ENCODE data around the gene FTL.
A peak's percentile ranks its signal among the peaks of the same experiment; 100 is the strongest.
"Not testable (repeated sequence)": the region's sequence is repeated elsewhere in the genome, so short reads cannot be mapped to it uniquely, and the experiment has no call there.

FTL gene

GRCh38 chr19:48926909-48927308 is 38.2 kb upstream of the FTL start:
- Histone ChIP-seq H3K27ac (ENCODE audit: poor library complexity, severe bottlenecking) (peak overlapping the region; percentile 52), H3K9me3 (ENCODE audit: severe bottlenecking) (no peaks in the 10 kb centered on the region), H3K27me3 (ENCODE audit: insufficient read depth, poor library complexity, severe bottlenecking) (no peaks in the 10 kb centered on the region), H3K36me3 (ENCODE audit: low read depth) (no peaks in the 10 kb centered on the region), H3K4me1 (ENCODE audit: insufficient read depth, poor library complexity, severe bottlenecking) (peaks cover 22% of the 10 kb centered on the region), H3K4me3 (ENCODE audit: severe bottlenecking) (no peak overlapping the region)
- DNase-seq (ENCODE audit: low spot score) (peak; percentile 84), ATAC-seq (ENCODE audit: low read depth) (peak; percentile 78)
- TF ChIP-seq CTCF (IDR thresholded peaks at IDR 0.05; ENCODE audit: poor library complexity, severe bottlenecking) = no peak

- H3K9me3 ChIP-seq (ENCODE audit: severe bottlenecking); H3K27me3 ChIP-seq (ENCODE audit: insufficient read depth, poor library complexity, severe bottlenecking); ATAC-seq (ENCODE audit: low read depth); DNase-seq (ENCODE audit: low spot score); H3K36me3 ChIP-seq (ENCODE audit: low read depth); H3K4me3 ChIP-seq (ENCODE audit: severe bottlenecking): not testable (repeated sequence)
- Histone ChIP-seq H3K4me1 (ENCODE audit: insufficient read depth, poor library complexity, severe bottlenecking) (peaks cover 24% of the 10 kb centered on the region), H3K27ac (ENCODE audit: poor library complexity, severe bottlenecking) (peak overlapping the region; percentile 52)
Measured at GRCh38 chr19:48927692-48928091, 37.4 kb upstream of the FTL start.

- no peak for DNase-seq (ENCODE audit: low spot score)
- no peak for TF ChIP-seq CTCF (IDR thresholded peaks at IDR 0.05; ENCODE audit: poor library complexity, severe bottlenecking)
Measured at GRCh38 chr19:48928164-48929025, 36.7 kb upstream of the FTL start.

GRCh38 chr19:48933382-48933932 is 31.7 kb upstream of the FTL start, which contains the start of gene DHDH:
Gene DHDH, plus strand, starts transcription at chr19:48933699. Its CDS starts 23 bp downstream, at chr19:48933722.
- TF ChIP-seq CTCF (IDR thresholded peaks at IDR 0.05; ENCODE audit: poor library complexity, severe bottlenecking) = no peak
- H3K4me3 ChIP-seq (ENCODE audit: severe bottlenecking) = peak within 1 kb of the TSS; percentile 30
- ATAC-seq (ENCODE audit: low read depth) = peak; percentile 98
- DNase-seq (ENCODE audit: low spot score) = peak; percentile 90
- no peaks in the 10 kb centered on the region for H3K9me3 ChIP-seq (ENCODE audit: severe bottlenecking)
- H3K36me3 ChIP-seq (ENCODE audit: low read depth) = no peaks in the 10 kb centered on the region
- H3K27ac ChIP-seq (ENCODE audit: poor library complexity, severe bottlenecking) = no peak within 1 kb of the TSS
- peaks cover 6% of the 10 kb centered on the region for H3K4me1 ChIP-seq (ENCODE audit: insufficient read depth, poor library complexity, severe bottlenecking)
- no peaks in the 10 kb centered on the region for H3K27me3 ChIP-seq (ENCODE audit: insufficient read depth, poor library complexity, severe bottlenecking)

More at GRCh38 chr19:48928164-48929025, 36.7 kb upstream of the FTL start:
- H3K36me3 ChIP-seq (ENCODE audit: low read depth) = no peaks in the 10 kb centered on the region
- H3K27ac ChIP-seq (ENCODE audit: poor library complexity, severe bottlenecking) = no peak overlapping the region
- no peak for ATAC-seq (ENCODE audit: low read depth)
- no peak overlapping the region for H3K4me3 ChIP-seq (ENCODE audit: severe bottlenecking)
- no peaks in the 10 kb centered on the region for H3K27me3 ChIP-seq (ENCODE audit: insufficient read depth, poor library complexity, severe bottlenecking)
- H3K9me3 ChIP-seq (ENCODE audit: severe bottlenecking) = no peaks in the 10 kb centered on the region
- peaks cover 28% of the 10 kb centered on the region for H3K4me1 ChIP-seq (ENCODE audit: insufficient read depth, poor library complexity, severe bottlenecking)

- H3K36me3 ChIP-seq (ENCODE audit: low read depth) = no peaks in the 10 kb centered on the region
- H3K27me3 ChIP-seq (ENCODE audit: insufficient read depth, poor library complexity, severe bottlenecking) = no peaks in the 10 kb centered on the region
- no peaks in the 10 kb centered on the region for H3K9me3 ChIP-seq (ENCODE audit: severe bottlenecking)
- TF ChIP-seq CTCF (IDR thresholded peaks at IDR 0.05; ENCODE audit: poor library complexity, severe bottlenecking) = no peak
- peaks cover 6% of the 10 kb centered on the region for H3K4me1 ChIP-seq (ENCODE audit: insufficient read depth, poor library complexity, severe bottlenecking)
- ATAC-seq (ENCODE audit: low read depth) (no peak), DNase-seq (ENCODE audit: low spot score) (no peak)
- H3K4me3 ChIP-seq (ENCODE audit: severe bottlenecking) = no peak overlapping the region
- no peak overlapping the region for H3K27ac ChIP-seq (ENCODE audit: poor library complexity, severe bottlenecking)
Measured at GRCh38 chr19:48934837-48935236, 30.3 kb upstream of the FTL start.
